Large intestine (tissue), 3 donors: ENCODE measurements around the gene KRCC1. TPM values are rescaled to one million over a fixed set of nuclear protein-coding genes. Genes with fewer than 3 reads are reported as not detected.
"Not testable (repeated sequence)": the region's sequence is repeated elsewhere in the genome, so short reads cannot be mapped to it uniquely, and the experiment has no call there.

ENCODE experiments used
- DNase-seq, 2 donors: peaks; one replicate each; pipeline versions ENCODE4 v3.0.0 to v3.0.0-alpha.2; 2013
- H3K27ac ChIP-seq: one replicate; pipeline ENCODE4 v1.5.1; 2013; ENCODE audit warnings: low read length
- H3K27me3 ChIP-seq: 2 replicates; pipeline ENCODE4 v1.6.1; 2013; ENCODE audit warnings: low read length; ENCODE audit not compliant: control insufficient read depth, insufficient read depth
- H3K36me3 ChIP-seq: 2 replicates; pipeline ENCODE4 v1.6.1; 2013; ENCODE audit warnings: low read length; ENCODE audit not compliant: control insufficient read depth, insufficient read depth
- H3K4me1 ChIP-seq: one replicate; pipeline ENCODE4 v1.6.1; 2013; ENCODE audit warnings: low read length; ENCODE audit not compliant: control insufficient read depth, insufficient read depth
- H3K4me3 ChIP-seq: one replicate; pipeline ENCODE4 v1.5.1; 2013; ENCODE audit warnings: low read length
- H3K9me3 ChIP-seq: one replicate; pipeline ENCODE4 v1.6.1; 2013; ENCODE audit warnings: mild to moderate bottlenecking, low read depth, low read length, moderate library complexity; ENCODE audit not compliant: control insufficient read depth
- whole genome bisulfite sequencing: methylation state at CpG from one replicate; pipeline ENCODE4 v1.1.5; 2013; ENCODE audit warnings: low lambda C conversion rate; ENCODE audit not compliant: insufficient coverage; 5-methylcytosine and 5-hydroxymethylcytosine counted together
- polyA plus RNA-seq: library from polyadenylated mRNA; unstranded; fragments of 120-200 nt; gene quantifications from one replicate; pipeline ENCODE4 v1.2.1, GENCODE V29; 2013

KRCC1 gene
- polyA plus RNA-seq, 1 donor, result 39.4 TPM

DNA sequence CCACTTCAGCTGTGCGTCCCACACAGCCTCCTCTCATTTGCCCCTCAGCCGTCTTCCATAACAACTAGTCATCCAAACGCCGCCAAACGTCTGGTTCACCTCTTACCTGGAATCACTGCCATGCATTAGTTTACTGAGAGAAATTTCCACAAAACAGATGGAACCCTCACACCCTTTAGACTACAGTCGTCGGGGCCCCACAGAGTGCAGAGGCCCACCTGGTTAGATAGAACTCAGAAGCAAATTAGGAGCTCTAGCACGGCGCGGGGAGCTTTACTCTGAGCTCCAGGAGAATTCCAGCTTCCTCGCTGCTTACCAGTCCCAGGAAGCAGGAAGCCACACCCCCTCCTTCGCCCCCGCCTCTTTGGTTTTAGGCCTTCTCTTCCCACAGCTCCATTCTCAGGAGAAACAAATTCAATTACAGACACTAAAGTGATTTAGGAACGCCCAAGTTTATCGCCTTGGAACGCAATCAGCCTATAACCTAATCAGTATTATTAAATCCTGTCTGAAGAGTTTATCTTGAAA, 48.6 kb downstream of the KRCC1 start:
- no peak for DNase-seq
- peaks cover 9% of the 10 kb centered on the region for H3K27me3 ChIP-seq
- no peak overlapping the region for H3K27ac ChIP-seq
- no peaks in the 10 kb centered on the region for H3K36me3 ChIP-seq
- no peak overlapping the region for H3K4me3 ChIP-seq
- 95% methylated on average over 4 of the region's 16 CpGs for WGBS
- H3K4me1 ChIP-seq, result no peaks in the 10 kb centered on the region
- no peaks in the 10 kb centered on the region for H3K9me3 ChIP-seq

- no peaks in the 10 kb centered on the region for H3K36me3 ChIP-seq
- no peak for DNase-seq
- H3K4me1 ChIP-seq, result no peaks in the 10 kb centered on the region
- peaks cover 9% of the 10 kb centered on the region for H3K27me3 ChIP-seq
- H3K9me3 ChIP-seq, result no peaks in the 10 kb centered on the region
- H3K27ac ChIP-seq, result no peak overlapping the region
- H3K4me3 ChIP-seq, result no peak overlapping the region
- WGBS, result no CpG with 5 or more reads among the region's 6 CpGs
Observed at GRCh38 chr2:88005776-88006175, 49.8 kb downstream of the KRCC1 start.

DNA sequence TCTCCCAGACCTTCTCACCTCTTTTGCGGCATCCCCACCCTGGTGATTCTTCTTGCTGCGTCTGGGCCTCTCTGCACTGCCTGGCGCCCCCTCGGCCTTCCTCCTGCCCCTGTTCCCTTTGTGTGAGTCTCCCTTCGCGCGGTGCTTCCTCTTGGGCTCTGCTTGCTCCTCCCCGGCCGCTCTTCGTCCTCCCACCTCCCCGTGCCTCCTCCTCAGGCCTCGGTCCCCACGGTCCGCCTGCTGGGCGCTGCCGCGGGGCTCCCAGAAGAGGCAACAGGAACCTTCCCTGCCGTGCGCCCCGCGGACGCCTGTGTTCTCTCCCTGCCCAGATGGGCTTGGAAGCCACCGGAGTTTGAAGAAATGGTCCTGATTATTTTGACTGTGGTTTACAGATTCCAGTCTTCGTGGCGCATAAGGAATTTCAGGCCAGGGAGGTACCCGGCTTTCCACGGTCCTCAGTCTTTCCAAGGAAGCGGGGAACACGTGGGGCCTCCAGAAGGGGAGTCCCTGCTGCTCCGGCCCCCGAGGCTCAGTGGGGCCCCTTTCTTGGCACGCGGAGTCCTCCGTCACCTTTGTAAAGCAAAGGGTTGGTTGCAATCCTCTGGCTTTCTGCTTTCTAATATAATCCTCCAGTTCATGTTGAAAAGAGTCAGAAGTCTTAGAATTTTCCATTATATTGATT, 52.4 kb downstream of the KRCC1 start:
- Histone ChIP-seq H3K4me1 (no peaks in the 10 kb centered on the region), H3K4me3 (no peak overlapping the region), H3K36me3 (no peaks in the 10 kb centered on the region), H3K27ac (no peak overlapping the region), H3K27me3 (peaks cover 9% of the 10 kb centered on the region), H3K9me3 (no peaks in the 10 kb centered on the region)
- no CpG with 5 or more reads among the region's 34 CpGs for WGBS
- DNase-seq, result no peak

DNA sequence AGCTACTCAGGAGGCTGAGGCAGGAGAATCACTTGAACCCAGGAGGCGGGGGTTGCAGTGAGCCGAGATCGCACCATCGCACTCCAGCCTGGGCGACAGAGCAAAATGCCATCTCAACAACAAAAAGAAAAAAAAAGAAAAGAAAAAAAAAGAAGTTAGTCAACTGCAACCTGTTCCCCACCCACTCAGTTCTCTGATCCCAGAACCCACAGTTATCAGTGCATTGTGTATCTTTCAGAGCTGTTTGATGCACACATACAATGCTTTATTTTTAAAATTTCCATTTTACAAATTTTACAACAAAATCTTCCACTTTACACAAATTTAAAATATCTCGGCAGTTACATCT, 53.2 kb downstream of the KRCC1 start:
- H3K4me3 ChIP-seq, result no peak overlapping the region
- no peaks in the 10 kb centered on the region for H3K36me3 ChIP-seq
- no peak overlapping the region for H3K27ac ChIP-seq
- WGBS, result 100% methylated on average over 5 of the region's 6 CpGs
- no peaks in the 10 kb centered on the region for H3K9me3 ChIP-seq
- H3K4me1 ChIP-seq, result no peaks in the 10 kb centered on the region
- H3K27me3 ChIP-seq, result peaks cover 9% of the 10 kb centered on the region
- DNase-seq, result no peak

DNA sequence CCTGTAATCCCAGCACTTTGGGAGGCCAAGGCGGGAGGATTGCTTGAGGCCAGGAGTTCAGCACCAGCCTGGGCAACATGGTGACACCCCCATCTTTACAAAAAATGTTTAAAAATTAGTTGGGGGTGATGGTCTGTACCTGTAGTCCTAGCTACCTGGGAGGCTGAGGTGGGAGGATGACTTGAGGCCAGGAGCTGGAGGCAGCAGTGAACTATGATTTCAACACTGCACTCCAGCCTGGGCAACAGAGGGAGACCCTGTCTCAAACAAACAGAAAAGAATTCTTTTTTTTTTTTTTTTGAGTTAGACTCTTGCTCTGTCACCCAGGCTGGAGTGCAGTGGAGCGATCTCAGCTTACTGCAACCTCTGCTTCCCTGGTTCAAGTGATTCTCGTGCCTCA, 55.1 kb downstream of the KRCC1 start:
- not testable (repeated sequence) for H3K9me3 ChIP-seq, H3K4me3 ChIP-seq, DNase-seq, H3K27ac ChIP-seq, H3K36me3 ChIP-seq, H3K27me3 ChIP-seq, H3K4me1 ChIP-seq
- no CpG with 5 or more reads among the region's 3 CpGs for WGBS

DNA sequence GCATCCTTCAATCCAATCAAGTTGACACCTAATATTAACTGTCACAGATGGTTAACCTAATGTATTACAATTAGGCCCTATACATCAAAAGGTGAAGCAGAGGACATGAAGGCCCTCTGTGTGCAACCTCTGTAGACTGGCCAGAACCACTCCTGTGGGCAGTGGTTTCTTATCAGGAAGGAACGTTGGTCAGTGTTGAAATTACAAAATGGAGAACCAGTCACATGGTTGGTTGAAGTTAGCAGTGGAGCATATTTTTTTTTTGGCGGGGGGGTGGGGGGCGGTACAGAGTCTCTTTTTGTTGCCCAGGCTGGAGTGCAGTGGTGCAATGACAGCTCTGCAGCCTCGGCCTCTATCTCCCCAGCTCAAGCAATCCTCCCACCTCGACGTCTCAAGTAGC, 59.0 kb downstream of the KRCC1 start:
- Histone ChIP-seq H3K36me3 (no peaks in the 10 kb centered on the region), H3K4me3 (no peak overlapping the region), H3K27ac (no peak overlapping the region), H3K27me3 (no peaks in the 10 kb centered on the region), H3K9me3 (no peaks in the 10 kb centered on the region), H3K4me1 (no peaks in the 10 kb centered on the region)
- no peak for DNase-seq
- WGBS, result no CpG with 5 or more reads among the region's 6 CpGs

DNA sequence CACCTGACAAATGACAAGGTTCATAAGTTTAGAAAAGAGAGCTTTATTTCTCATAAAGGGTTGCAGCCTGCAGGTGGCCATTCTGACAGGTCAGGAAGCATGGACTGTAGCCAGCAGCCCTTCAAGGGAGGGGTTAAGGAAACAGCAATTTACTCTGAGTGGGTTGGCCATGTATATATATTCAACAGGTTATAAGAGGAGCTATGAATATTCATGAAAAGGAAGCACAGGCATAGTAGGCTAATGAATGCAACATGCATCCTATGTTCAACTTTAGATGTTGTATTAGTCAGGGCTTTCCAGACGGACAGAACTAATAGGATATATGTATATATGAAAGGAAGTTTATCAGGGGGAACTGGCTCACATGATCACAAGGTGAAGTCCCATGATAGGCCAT, 59.8 kb downstream of the KRCC1 start:
- Histone ChIP-seq H3K27ac (no peak overlapping the region), H3K9me3 (no peaks in the 10 kb centered on the region), H3K4me3 (no peak overlapping the region), H3K27me3 (no peaks in the 10 kb centered on the region), H3K4me1 (no peaks in the 10 kb centered on the region), H3K36me3 (no peaks in the 10 kb centered on the region)
- WGBS, result no CpG with 5 or more reads among the region's 1 CpG
- no peak for DNase-seq

- not testable (repeated sequence) for H3K9me3 ChIP-seq, H3K27me3 ChIP-seq, H3K4me3 ChIP-seq, DNase-seq, H3K4me1 ChIP-seq, H3K36me3 ChIP-seq, H3K27ac ChIP-seq
- no CpG with 5 or more reads among the region's 7 CpGs for WGBS
Observed at GRCh38 chr2:87994304-87994850, 61.2 kb downstream of the KRCC1 start.

- H3K36me3 ChIP-seq, H3K4me1 ChIP-seq, DNase-seq, H3K9me3 ChIP-seq, H3K4me3 ChIP-seq, H3K27ac ChIP-seq, H3K27me3 ChIP-seq: not testable (repeated sequence)
- no CpG with 5 or more reads among the region's 3 CpGs for WGBS
Observed at GRCh38 chr2:87992569-87992968, 63.0 kb downstream of the KRCC1 start.

GRCh38 chr2:87987473-87987872, 68.1 kb downstream of the KRCC1 start:
- not testable (repeated sequence) for DNase-seq, H3K36me3 ChIP-seq, H3K9me3 ChIP-seq, H3K4me3 ChIP-seq, H3K27ac ChIP-seq, H3K4me1 ChIP-seq, H3K27me3 ChIP-seq
- WGBS, result no CpG with 5 or more reads among the region's 1 CpG

DNA sequence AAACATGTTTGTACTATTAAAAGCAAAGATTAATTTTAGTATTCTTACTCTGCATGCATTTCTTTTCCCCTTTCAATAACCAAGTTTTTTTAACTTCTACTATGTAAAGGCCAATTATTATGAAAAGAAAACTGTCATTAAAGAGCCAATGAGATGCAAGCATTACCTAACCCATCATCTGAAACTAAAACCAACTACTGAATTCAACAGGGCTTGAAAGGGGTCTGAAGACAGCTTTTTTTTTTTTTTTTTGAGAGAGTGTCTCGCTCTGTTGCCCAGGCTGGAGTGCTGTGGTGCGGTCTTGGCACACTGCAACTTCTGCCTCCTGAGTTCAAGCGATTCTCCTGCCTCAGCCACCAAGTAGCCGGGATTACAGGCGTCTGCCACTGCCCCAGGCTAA, 69.7 kb downstream of the KRCC1 start:
- not testable (repeated sequence) for H3K4me3 ChIP-seq, H3K27me3 ChIP-seq, H3K9me3 ChIP-seq, DNase-seq, H3K4me1 ChIP-seq, H3K36me3 ChIP-seq, H3K27ac ChIP-seq
- WGBS, result no CpG with 5 or more reads among the region's 5 CpGs
